ENCODE measurements around the gene BRCC3.

The BRCC3 gene

GRCh38 chrX:155053656-155054055, 17.7 kb upstream of the BRCC3 start:
- Histone ChIP-seq H3K4me3 (no peak overlapping the region), H3K27ac (no peak overlapping the region), H3K9ac (ENCODE audit: insufficient read length) (no peak overlapping the region), H3K9me3 (ENCODE audit: low read depth, low read length) (no peaks in the 10 kb centered on the region), H3K36me3 (ENCODE audit: insufficient read depth, low read length) (peaks cover 5% of the 10 kb centered on the region; the same call in 1 of the 2 replicates)
- no peak for DNase-seq (ENCODE audit: low read depth, low spot score)
- no peak for TF ChIP-seq POLR2AphosphoS5 (IDR thresholded peaks at IDR 0.05; ENCODE audit: borderline replicate concordance, low read depth, low read length)

GRCh38 chrX:155054255-155054654, 17.1 kb upstream of the BRCC3 start:
- no peak for DNase-seq (ENCODE audit: low read depth, low spot score)
- Histone ChIP-seq H3K9ac (ENCODE audit: insufficient read length) (no peak overlapping the region), H3K4me3 (no peak overlapping the region), H3K9me3 (ENCODE audit: low read depth, low read length) (no peaks in the 10 kb centered on the region), H3K27ac (no peak overlapping the region), H3K36me3 (ENCODE audit: insufficient read depth, low read length) (peaks cover 5% of the 10 kb centered on the region; the same call in 1 of the 2 replicates)
- no peak for TF ChIP-seq FOXP2 (optimal IDR thresholded peaks at IDR 0.05; ENCODE audit: control extremely low read depth, extremely low read length, insufficient read depth)
- TF ChIP-seq EZH2 (IDR thresholded peaks at IDR 0.05): no peak
- no peak for TF ChIP-seq POLR2AphosphoS5 (IDR thresholded peaks at IDR 0.05; ENCODE audit: borderline replicate concordance, low read depth, low read length)

- Histone ChIP-seq H3K27ac (no peak overlapping the region), H3K36me3 (ENCODE audit: insufficient read depth, low read length) (peaks cover 5% of the 10 kb centered on the region; the same call in 1 of the 2 replicates), H3K9me3 (ENCODE audit: low read depth, low read length) (no peaks in the 10 kb centered on the region), H3K9ac (ENCODE audit: insufficient read length) (no peak overlapping the region), H3K4me3 (no peak overlapping the region)
- no peak for DNase-seq (ENCODE audit: low read depth, low spot score)
- TF ChIP-seq FOXP2 (optimal IDR thresholded peaks at IDR 0.05; ENCODE audit: control extremely low read depth, extremely low read length, insufficient read depth): no peak
- no peak for TF ChIP-seq POLR2AphosphoS5 (IDR thresholded peaks at IDR 0.05; ENCODE audit: borderline replicate concordance, low read depth, low read length)
- TF ChIP-seq EZH2 (IDR thresholded peaks at IDR 0.05): no peak
Observed at GRCh38 chrX:155055494-155055893, 15.8 kb upstream of the BRCC3 start.

GRCh38 chrX:155056471-155056870, 14.8 kb upstream of the BRCC3 start:
- no peak overlapping the region for H3K4me3 ChIP-seq
- TF ChIP-seq EZH2 (IDR thresholded peaks at IDR 0.05) (no peak), POLR2AphosphoS5 (IDR thresholded peaks at IDR 0.05; ENCODE audit: borderline replicate concordance, low read depth, low read length) (no peak)
- no peak overlapping the region for H3K9ac ChIP-seq (ENCODE audit: insufficient read length)
- H3K27ac ChIP-seq: no peak overlapping the region
- H3K9me3 ChIP-seq (ENCODE audit: low read depth, low read length): no peaks in the 10 kb centered on the region
- H3K36me3 ChIP-seq (ENCODE audit: insufficient read depth, low read length): peaks cover 5% of the 10 kb centered on the region; the same call in 1 of the 2 replicates
- no peak for DNase-seq (ENCODE audit: low read depth, low spot score)

- Histone ChIP-seq H3K9me3 (ENCODE audit: low read depth, low read length) (no peaks in the 10 kb centered on the region), H3K9ac (ENCODE audit: insufficient read length) (no peak overlapping the region), H3K27ac (no peak overlapping the region), H3K4me3 (peak overlapping the region; percentile 42; the same call in 1 of the 2 replicates), H3K36me3 (ENCODE audit: insufficient read depth, low read length) (no peaks in the 10 kb centered on the region; the same call in 1 of the 2 replicates)
- TF ChIP-seq EZH2 (IDR thresholded peaks at IDR 0.05): no peak
- no peak for TF ChIP-seq POLR2AphosphoS5 (IDR thresholded peaks at IDR 0.05; ENCODE audit: borderline replicate concordance, low read depth, low read length)
- TF ChIP-seq FOXP2 (optimal IDR thresholded peaks at IDR 0.05; ENCODE audit: control extremely low read depth, extremely low read length, insufficient read depth): no peak
- no peak for DNase-seq (ENCODE audit: low read depth, low spot score)
Observed at GRCh38 chrX:155056877-155057792, 14.2 kb upstream of the BRCC3 start.

- H3K9me3 ChIP-seq (ENCODE audit: low read depth, low read length): no peaks in the 10 kb centered on the region
- H3K27ac ChIP-seq: no peak overlapping the region
- TF ChIP-seq POLR2AphosphoS5 (IDR thresholded peaks at IDR 0.05; ENCODE audit: borderline replicate concordance, low read depth, low read length) (no peak), FOXP2 (optimal IDR thresholded peaks at IDR 0.05; ENCODE audit: control extremely low read depth, extremely low read length, insufficient read depth) (no peak), EZH2 (IDR thresholded peaks at IDR 0.05) (no peak)
- no peak overlapping the region for H3K9ac ChIP-seq (ENCODE audit: insufficient read length)
- no peaks in the 10 kb centered on the region; the same call in 1 of the 2 replicates for H3K36me3 ChIP-seq (ENCODE audit: insufficient read depth, low read length)
- DNase-seq (ENCODE audit: low read depth, low spot score): no peak
- H3K4me3 ChIP-seq: no peak overlapping the region
Observed at GRCh38 chrX:155061760-155062159, 9.5 kb upstream of the BRCC3 start.

GRCh38 chrX:155065035-155065734, 6.1 kb upstream of the BRCC3 start:
- peak overlapping the region; percentile 37; the same call in 1 of the 2 replicates for H3K27ac ChIP-seq
- TF ChIP-seq EZH2 (IDR thresholded peaks at IDR 0.05) (no peak), FOXP2 (optimal IDR thresholded peaks at IDR 0.05; ENCODE audit: control extremely low read depth, extremely low read length, insufficient read depth) (no peak), POLR2AphosphoS5 (IDR thresholded peaks at IDR 0.05; ENCODE audit: borderline replicate concordance, low read depth, low read length) (no peak)
- H3K4me3 ChIP-seq: 0 out of 2 replicates have a peak overlapping the region, but pooled peaks have one; percentile 17
- no peak for DNase-seq (ENCODE audit: low read depth, low spot score)
- no peaks in the 10 kb centered on the region; the same call in 1 of the 2 replicates for H3K36me3 ChIP-seq (ENCODE audit: insufficient read depth, low read length)
- no peaks in the 10 kb centered on the region for H3K9me3 ChIP-seq (ENCODE audit: low read depth, low read length)
- no peak overlapping the region for H3K9ac ChIP-seq (ENCODE audit: insufficient read length)

GRCh38 chrX:155068165-155068564, 3.1 kb upstream of the BRCC3 start:
- Histone ChIP-seq H3K9me3 (ENCODE audit: low read depth, low read length) (no peaks in the 10 kb centered on the region), H3K4me3 (no peak overlapping the region), H3K9ac (ENCODE audit: insufficient read length) (no peak overlapping the region), H3K36me3 (ENCODE audit: insufficient read depth, low read length) (no peaks in the 10 kb centered on the region), H3K27ac (no peak overlapping the region)
- TF ChIP-seq EZH2 (IDR thresholded peaks at IDR 0.05): no peak
- TF ChIP-seq POLR2AphosphoS5 (IDR thresholded peaks at IDR 0.05; ENCODE audit: borderline replicate concordance, low read depth, low read length): no peak
- no peak for TF ChIP-seq FOXP2 (optimal IDR thresholded peaks at IDR 0.05; ENCODE audit: control extremely low read depth, extremely low read length, insufficient read depth)
- DNase-seq (ENCODE audit: low read depth, low spot score): no peak
